GM15510 (cell line): ENCODE data around the gene NXT1.

Experiments used
- POLR2A ChIP-seq: IDR thresholded peaks from 3 replicates; pipeline ENCODE4 v1.6.1; 2011; ENCODE audit warnings: borderline replicate concordance; ENCODE audit not compliant: insufficient read length; ENCODE audit errors: extremely low read depth

The NXT1 gene

DNA sequence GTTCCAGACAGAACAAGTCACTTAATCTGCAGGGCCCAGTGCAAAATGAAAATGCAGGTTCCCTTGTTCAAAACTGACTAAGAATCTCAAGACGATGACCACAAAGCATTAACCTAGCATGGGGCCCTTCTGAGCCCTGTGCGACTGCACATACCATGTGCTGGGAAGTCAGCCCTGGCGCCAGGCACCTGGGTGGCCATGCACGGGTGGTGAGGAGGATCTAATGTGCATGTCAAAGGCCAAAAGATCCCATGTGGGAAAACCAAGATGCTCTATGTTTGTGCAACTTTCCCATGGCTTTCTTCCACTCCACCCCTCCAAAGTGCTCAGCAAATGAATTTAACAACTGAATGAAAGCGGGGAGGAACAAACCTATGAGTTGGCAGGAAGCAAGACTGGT is 33.5 kb upstream of the NXT1 start:
- no peak for TF ChIP-seq POLR2A

- no peak for TF ChIP-seq POLR2A
These were observed 32.2 kb upstream of the NXT1 start for GRCh38 chr20:23318347-23318746.

DNA sequence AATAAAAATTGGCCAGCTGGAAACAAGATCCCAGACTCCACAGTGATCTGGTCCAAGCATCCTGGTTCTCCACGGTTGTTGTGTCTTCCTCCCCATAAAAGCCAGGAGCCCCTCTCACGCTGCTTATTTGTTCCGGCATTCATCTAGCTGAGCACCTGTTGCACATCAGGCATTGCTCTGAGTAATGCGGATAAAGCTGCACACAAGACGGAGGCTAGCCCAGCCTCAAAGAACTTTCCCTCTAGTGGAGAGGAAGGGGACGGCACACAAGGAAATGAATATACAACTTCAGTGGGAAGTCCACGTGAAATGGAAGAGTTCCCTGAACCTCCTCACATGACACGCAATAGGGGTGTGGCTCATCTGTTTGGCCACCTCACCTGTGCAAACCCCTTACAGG is 30.3 kb upstream of the NXT1 start:
- no peak for TF ChIP-seq POLR2A

DNA sequence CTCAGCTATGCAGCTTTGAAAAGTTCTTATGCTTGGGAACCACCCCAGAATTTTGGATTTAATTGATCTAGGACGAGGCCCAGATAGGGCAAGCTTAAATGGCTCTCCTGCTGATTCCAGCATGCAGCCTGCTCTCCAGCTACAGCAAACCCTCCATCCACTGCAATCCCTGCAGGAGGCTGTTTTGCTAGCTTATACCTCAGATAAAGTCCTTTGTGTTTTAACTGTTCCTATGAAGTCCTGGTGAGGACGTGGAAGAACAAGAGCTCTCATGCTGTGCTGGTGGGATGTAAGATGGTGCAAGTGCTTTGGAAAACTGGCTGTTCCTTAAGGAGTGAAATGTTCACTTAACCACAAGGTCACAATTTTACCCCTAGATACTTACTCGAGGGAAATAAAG is 25.5 kb upstream of the NXT1 start:
- no peak for TF ChIP-seq POLR2A

- no peak for TF ChIP-seq POLR2A
These were observed 23.8 kb upstream of the NXT1 start for GRCh38 chr20:23326774-23327173.

DNA sequence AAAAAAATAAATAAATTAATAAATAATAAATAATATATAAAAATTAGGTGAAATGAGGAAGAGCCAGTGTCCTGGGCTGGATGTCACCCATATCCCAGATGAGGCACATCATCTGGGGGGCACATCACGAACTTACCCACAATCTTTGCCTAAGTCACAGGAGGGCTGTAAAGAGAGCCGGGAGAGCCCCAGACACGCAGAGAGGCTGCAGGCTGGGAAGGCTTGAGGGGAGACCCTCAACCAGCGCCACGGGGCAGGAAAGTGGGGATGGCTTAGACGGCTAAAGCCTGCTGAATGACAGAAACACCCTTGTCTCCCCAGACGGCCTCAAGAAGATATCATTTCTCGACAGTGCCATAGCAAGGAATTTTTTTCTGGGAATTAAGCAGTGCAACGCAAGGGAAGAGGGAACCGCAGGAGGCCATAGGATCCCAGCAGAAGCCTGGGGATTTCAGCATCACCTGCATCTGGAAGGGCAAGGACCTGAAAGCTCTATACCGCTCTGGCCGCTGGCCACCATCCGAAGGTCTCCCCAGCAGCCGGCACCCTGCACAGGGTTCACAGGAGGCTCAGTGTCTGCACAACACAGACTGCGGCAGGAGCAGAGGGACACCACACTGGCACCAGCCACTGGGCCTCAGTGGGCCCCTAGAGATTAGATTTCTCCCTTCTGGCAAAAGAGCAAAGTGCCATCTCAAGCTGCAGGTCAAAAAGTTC is 22.8 kb upstream of the NXT1 start:
- TF ChIP-seq POLR2A = no peak

GRCh38 chr20:23331450-23332350 is 18.9 kb upstream of the NXT1 start:
- TF ChIP-seq POLR2A = no peak

DNA sequence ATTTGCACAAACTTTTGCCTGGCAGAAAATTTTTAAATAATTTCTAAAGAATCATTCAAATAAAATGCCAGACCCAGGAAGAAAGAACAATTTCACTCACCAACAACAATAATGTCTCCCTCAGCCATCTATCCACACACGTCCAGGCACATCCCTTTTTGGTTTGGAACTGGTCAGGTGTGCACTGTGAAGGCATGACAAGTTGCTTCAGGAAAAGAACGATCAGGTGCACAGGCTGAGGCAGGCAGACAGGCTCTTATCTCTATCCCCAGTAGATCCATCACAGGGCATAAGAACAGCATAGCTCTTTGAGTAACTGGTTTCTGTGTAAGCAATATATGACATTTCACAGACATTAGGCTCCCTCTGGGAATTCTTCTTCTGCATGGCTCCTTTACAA is 18.1 kb upstream of the NXT1 start:
- no peak for TF ChIP-seq POLR2A

DNA sequence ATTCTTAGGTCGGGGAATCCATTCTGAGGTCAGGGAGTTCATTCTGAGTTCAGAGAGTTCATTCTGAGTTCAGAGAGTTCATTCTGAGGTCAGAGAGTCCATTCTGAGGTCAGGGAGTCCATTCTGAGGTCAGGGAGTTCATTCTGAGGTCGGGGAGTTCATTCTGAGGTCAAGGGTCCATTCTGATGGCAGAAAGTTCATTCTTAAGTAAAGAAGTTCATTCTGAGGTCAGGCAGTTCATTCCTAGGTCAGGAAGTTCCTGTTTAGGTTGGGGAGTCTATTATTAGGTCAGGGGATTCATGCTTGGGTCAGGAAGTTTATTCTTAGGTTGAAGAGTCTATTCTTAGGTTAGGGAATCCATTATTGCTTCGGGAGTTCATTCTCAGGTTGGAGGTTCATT is 16.5 kb upstream of the NXT1 start:
- no peak for TF ChIP-seq POLR2A

GRCh38 chr20:23335521-23335920 is 15.1 kb upstream of the NXT1 start:
- TF ChIP-seq POLR2A = no peak

DNA sequence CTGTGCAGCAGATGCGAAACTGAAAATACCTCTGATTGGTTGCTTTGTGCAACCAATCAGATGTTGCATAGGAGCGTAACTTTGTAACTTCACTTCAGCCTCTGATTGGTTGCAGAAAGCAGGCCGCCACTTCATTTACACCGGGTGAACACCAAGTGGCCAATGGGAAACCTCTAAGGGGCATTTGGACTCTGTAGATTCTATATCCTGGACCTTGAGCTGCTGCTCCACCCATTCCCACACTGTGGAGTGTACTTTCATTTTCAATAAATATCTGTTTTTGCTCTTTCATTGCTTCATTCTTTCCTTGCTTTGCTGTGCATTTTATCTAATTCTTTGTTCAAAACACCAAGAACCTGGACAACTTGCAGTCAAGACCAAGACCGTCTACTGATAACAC is 14.1 kb upstream of the NXT1 start:
- TF ChIP-seq POLR2A = no peak

- no peak for TF ChIP-seq POLR2A
These were observed 13.3 kb upstream of the NXT1 start for GRCh38 chr20:23337312-23337711.

DNA sequence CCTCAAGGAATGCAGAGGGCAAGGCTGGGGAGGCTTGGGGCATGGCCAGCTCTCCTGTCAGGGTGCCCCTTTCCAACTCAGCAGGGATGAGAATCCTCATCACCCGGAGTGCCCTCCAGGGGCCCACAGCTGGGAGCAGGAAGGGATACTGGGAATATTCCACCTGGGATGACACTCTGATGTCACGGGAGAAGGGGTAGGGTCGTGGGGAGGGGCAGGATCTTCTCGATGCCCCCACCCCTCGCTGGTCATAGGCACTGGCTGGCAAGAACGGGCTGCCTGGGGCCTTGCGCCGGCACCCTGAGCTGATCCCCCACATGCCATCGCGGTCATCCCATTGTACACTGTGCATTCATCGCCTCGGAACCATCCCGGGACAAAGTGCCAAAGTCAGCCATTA is 10.6 kb upstream of the NXT1 start:
- TF ChIP-seq POLR2A = no peak

- no peak for TF ChIP-seq POLR2A
These were observed 10.1 kb upstream of the NXT1 start for GRCh38 chr20:23340524-23340923.

DNA sequence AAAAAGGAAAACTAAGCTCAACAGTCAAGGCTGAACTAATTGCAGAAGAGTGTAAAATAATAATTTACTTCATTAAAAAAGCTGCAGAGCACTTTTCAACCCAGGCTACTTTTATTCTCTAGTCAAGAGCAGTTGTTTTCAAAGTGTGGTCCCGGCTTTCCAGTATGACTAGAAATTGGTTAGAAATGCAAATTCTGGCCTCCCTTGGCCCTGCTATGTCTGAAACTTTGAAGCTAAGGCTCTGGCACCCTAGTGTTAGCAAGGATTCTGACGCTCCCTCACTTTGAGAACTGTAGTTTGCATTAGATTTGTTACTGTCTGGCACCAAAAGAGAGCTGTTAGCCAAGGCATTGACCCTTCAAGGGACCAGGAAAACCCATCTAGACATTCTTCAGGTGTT is 9.5 kb upstream of the NXT1 start:
- TF ChIP-seq POLR2A = no peak

DNA sequence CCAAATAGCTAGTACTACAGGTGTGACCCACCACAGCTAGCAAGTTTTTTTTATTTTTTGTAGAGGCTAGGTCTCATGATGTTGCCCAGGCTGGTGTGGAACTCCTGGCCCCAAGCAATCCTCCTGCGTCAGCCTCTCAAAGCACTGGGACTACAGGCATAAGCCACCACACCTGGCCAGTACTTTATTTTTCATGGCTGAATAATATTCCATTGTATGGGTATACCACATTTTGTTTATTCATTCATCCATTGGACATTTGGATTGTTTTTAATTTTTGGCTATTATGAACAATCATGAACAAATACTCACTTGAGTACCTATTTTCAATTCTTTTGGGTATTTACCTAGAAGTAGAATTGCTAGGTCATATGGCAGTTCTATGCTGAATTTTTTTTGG is 7.0 kb upstream of the NXT1 start:
- no peak for TF ChIP-seq POLR2A

- TF ChIP-seq POLR2A = no peak
These were observed 6.3 kb upstream of the NXT1 start for GRCh38 chr20:23344336-23344735.

- no peak for TF ChIP-seq POLR2A
These were observed 4.6 kb upstream of the NXT1 start for GRCh38 chr20:23346002-23346401.
